Endothelial cell of umbilical vein (primary cell): ENCODE measurements around the gene MYH7. TPM values are rescaled to one million over a fixed set of nuclear protein-coding genes. Genes with fewer than 3 reads are reported as not detected.

Experiments used
- BruUV-seq: library from RNA; stranded (reverse); fragments of 400-500 nt; replicated peaks from 2 replicates; lab custom pipeline; 2021; lab: Mats Ljungman, UMichigan
- CTCF ChIA-PET: fragments of 300-600, 350-600 bp; sonication (Branson Sonifier 250); formaldehyde crosslinking; loops from one replicate; lab custom pipeline; 2021; ENCODE audit warnings: antibody characterized with exemption, inconsistent platforms; lab: Charles Lee
- POLR2A ChIA-PET: fragments of 300-600, 350-600 bp; sonication (Branson Sonifier 250); formaldehyde crosslinking; loops from one replicate; lab custom pipeline; 2021; ENCODE audit warnings: antibody characterized with exemption, inconsistent platforms; lab: Charles Lee
- DNase-seq: peaks from one replicate; pipeline ENCODE4 v3.0.0-alpha.2; 2011; ENCODE audit warnings: low read depth, low spot score
- FAIRE-seq: peaks from 2 replicates; lab custom pipeline; 2011; peaks lifted over from hg19 to GRCh38; lab: Jason Lieb, UNC
- H2AFZ ChIP-seq: 2 replicates; pipeline ENCODE4 v1.6.0; 2012; ENCODE audit warnings: low read depth, low read length, control low read depth, inconsistent platforms
- H3K27ac ChIP-seq: 2 replicates; pipeline ENCODE4 v1.5.1; 2011; ENCODE audit warnings: low read depth, mild to moderate bottlenecking, control low read depth, low read length, moderate library complexity; ENCODE audit not compliant: insufficient read depth
- H3K27me3 ChIP-seq, 2 experiments: 2 replicates each; pipeline versions ENCODE4 v1.6.0 to v1.6.1; 2011; ENCODE audit warnings: low read length in 2 of 2, mixed read lengths in 1 of 2; ENCODE audit not compliant: control insufficient read depth in 2 of 2, insufficient read depth in 2 of 2
- H3K36me3 ChIP-seq, 2 experiments: 2 replicates in 1 of 2; 3 replicates in 1 of 2; pipeline ENCODE4 v1.5.1; 2011; ENCODE audit warnings: low read length in 2 of 2, mild to moderate bottlenecking in 1 of 2, moderate library complexity in 1 of 2; ENCODE audit not compliant: control insufficient read depth in 2 of 2, insufficient read depth in 2 of 2; ENCODE audit errors: extremely low read depth in 1 of 2
- H3K4me1 ChIP-seq: 3 replicates; pipeline ENCODE4 v1.5.1; 2011; ENCODE audit warnings: mild to moderate bottlenecking, low read length; ENCODE audit not compliant: control insufficient read depth, insufficient read depth; ENCODE audit errors: extremely low read depth
- H3K4me2 ChIP-seq: 2 replicates; pipeline ENCODE4 v1.6.1; 2011; ENCODE audit warnings: low read length, control low read depth, mixed read lengths; ENCODE audit not compliant: insufficient read depth
- H3K4me3 ChIP-seq, 3 experiments: fragments of 200-600 bp in 1 of 3; sonication (generic), shearing (Covaris generic) in 1 of 3; replicated peaks in 1 of 3; 2 replicates each; pipeline ENCODE4 v1.5.1; 2011 to 2016; ENCODE audit warnings: control low read depth in 3 of 3, low read length in 3 of 3, mild to moderate bottlenecking in 2 of 3, inconsistent platforms in 1 of 3, low read depth in 1 of 3, moderate library complexity in 1 of 3; ENCODE audit not compliant: insufficient read depth in 1 of 3
- H3K79me2 ChIP-seq: 2 replicates; pipeline ENCODE4 v1.6.0; 2012; ENCODE audit warnings: low read length, inconsistent platforms; ENCODE audit not compliant: control insufficient read depth, insufficient read depth
- H3K9ac ChIP-seq: replicated peaks from 2 replicates; pipeline ENCODE3; 2011; ENCODE audit warnings: low read length, control low read depth; ENCODE audit not compliant: insufficient read depth; ENCODE audit errors: extremely low read depth
- H3K9me1 ChIP-seq: replicated peaks from 3 replicates; pipeline ENCODE4 v1.6.0; 2011; ENCODE audit warnings: mild to moderate bottlenecking, low read length; ENCODE audit not compliant: control insufficient read depth, insufficient read depth; ENCODE audit errors: extremely low read depth
- H3K9me3 ChIP-seq: replicated peaks from 2 replicates; pipeline ENCODE4 v1.5.1; 2012; ENCODE audit warnings: low read length, inconsistent platforms; ENCODE audit not compliant: control insufficient read depth, insufficient read depth
- H4K20me1 ChIP-seq: replicated peaks from 2 replicates; pipeline ENCODE3; 2011; ENCODE audit warnings: mild to moderate bottlenecking, low read length; ENCODE audit not compliant: control insufficient read depth, insufficient read depth; ENCODE audit errors: extremely low read depth
- EZH2 ChIP-seq: IDR thresholded peaks from 2 replicates; pipeline ENCODE4 v1.6.1; 2012; ENCODE audit warnings: borderline replicate concordance, low read depth, mild to moderate bottlenecking, moderate library complexity, low read length, inconsistent platforms; ENCODE audit not compliant: severe bottlenecking
- JUN ChIP-seq: IDR thresholded peaks from 2 replicates; pipeline ENCODE4 v1.6.1; 2011; ENCODE audit warnings: borderline replicate concordance, low read depth; ENCODE audit not compliant: insufficient read length, insufficient read depth
- MYC ChIP-seq: IDR thresholded peaks from one replicate; pipeline ENCODE4 v1.6.1; 2011; ENCODE audit warnings: mild to moderate bottlenecking, low read depth, low read length
- POLR2A ChIP-seq: IDR thresholded peaks from 2 replicates; pipeline ENCODE4 v1.6.1; 2012; ENCODE audit warnings: low read depth, mild to moderate bottlenecking, control low read depth, low read length
- POLR2AphosphoS5 ChIP-seq: IDR thresholded peaks from 2 replicates; pipeline ENCODE4 v1.6.1; 2012; ENCODE audit warnings: low read depth, mild to moderate bottlenecking, control low read depth, low read length, moderate library complexity; ENCODE audit not compliant: insufficient read depth
- dilution Hi-C: fragments of 300-500 bp; cut with MboI; formaldehyde crosslinking; loops from one replicate; pipeline ENCODE4 v1.15.0; 2019; ENCODE audit warnings: low sequenced_read_pairs; ENCODE audit not compliant: extremely low pct_ligation_motif_present
- intact Hi-C: fragments of 100-400 bp; cut with micrococcal nuclease; formaldehyde crosslinking; loops from one replicate; pipeline ENCODE4 v1.10.0; 2022
- polyA plus RNA-seq, 4 experiments: library from polyadenylated mRNA; depleted of rRNA in 3 of 4; stranded (reverse) in 3 of 4; unstranded in 1 of 4; fragments of >200 nt; gene quantifications; 2 replicates each; pipeline versions ENCODE4 v1.2.1 to v1.2.3, GENCODE V29; 2011 to 2012; ENCODE audit warnings: missing spikeins in 1 of 4
- total RNA-seq: library from RNA; stranded (reverse); gene quantifications from 2 replicates; pipeline ENCODE4 v1.2.3, GENCODE V29; 2021
- TF ChIP-seq, protein P1 (sequence below): IDR thresholded peaks from 2 replicates; pipeline ENCODE4 v1.6.1; 2011; ENCODE audit not compliant: insufficient read depth, insufficient read length
- TF ChIP-seq, protein P2 (sequence below), 2 donors: IDR thresholded peaks; 1 replicate in 1 of 2; 2 replicates in 1 of 2; pipeline ENCODE4 v1.5.1; 2011; ENCODE audit warnings: low read length in 2 of 2, mild to moderate bottlenecking in 2 of 2, moderate library complexity in 2 of 2, control low read depth in 1 of 2, inconsistent platforms in 1 of 2, low read depth in 1 of 2; ENCODE audit not compliant: insufficient read depth in 1 of 2; ENCODE audit errors: extremely low read depth in 1 of 2

Gene MYH7
- total and polyA plus RNA-seq, 2 donors (not counting 3 experiments of a cell fraction or from before 2014, with no cell fraction given), result not detected

GRCh38 chr14:23468704-23469126 lies 33.3 kb upstream of the MYH7 start:
- dilution Hi-C loops, result no loop called here
- ChIA-PET POLR2A (no interaction called here), CTCF (interaction anchor here (0.8 kb wide), 1 partner anchor 10 kb away, joined by 5 read pairs; no protein-coding TSS in a partner anchor)
- FAIRE-seq (peak; percentile 40), DNase-seq (no peak)
- Histone ChIP-seq H3K79me2 (peaks cover 15% of the 10 kb centered on the region), H3K9me3 (no peaks in the 10 kb centered on the region), H3K4me3 (peak overlapping the region in 2 of 3 experiments; percentile 16 to 18), H4K20me1 (no peaks in the 10 kb centered on the region), H3K4me2 (peak overlapping the region; percentile 55), H3K9ac (no peak overlapping the region), H3K9me1 (no peaks in the 10 kb centered on the region), H3K36me3 (peaks cover 2 to 6% of the 10 kb centered on the region in 2 experiments), H2AFZ (peak overlapping the region; percentile 90), H3K27me3 (no peaks in the 10 kb centered on the region), H3K27ac (no peak overlapping the region), H3K4me1 (peaks cover 5% of the 10 kb centered on the region)
- TF ChIP-seq, protein P1, sequence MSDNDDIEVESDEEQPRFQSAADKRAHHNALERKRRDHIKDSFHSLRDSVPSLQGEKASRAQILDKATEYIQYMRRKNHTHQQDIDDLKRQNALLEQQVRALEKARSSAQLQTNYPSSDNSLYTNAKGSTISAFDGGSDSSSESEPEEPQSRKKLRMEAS, result no peak
- intact Hi-C loops, result loop anchor here (1.0 kb wide), 4 partner anchors 88 to 182 kb away; partner anchors contain the start of genes HOMEZ, PABPN1 and THTPA
- TSS peak; percentile 14 for BruUV-seq

GRCh38 chr14:23465261-23465660 lies 29.8 kb upstream of the MYH7 start:
- peaks cover 2% of the 10 kb centered on the region for H3K4me1 ChIP-seq
- H3K9ac ChIP-seq, result no peak overlapping the region
- intact Hi-C loops, result no loop called here
- no peak overlapping the region for H3K27ac ChIP-seq
- DNase-seq (no peak), FAIRE-seq (no peak)
- no peak overlapping the region for H3K4me2 ChIP-seq
- no peaks in the 10 kb centered on the region for H3K9me1 ChIP-seq
- no peaks in the 10 kb centered on the region for H3K27me3 ChIP-seq
- H4K20me1 ChIP-seq, result no peaks in the 10 kb centered on the region
- no peak overlapping the region for H2AFZ ChIP-seq
- BruUV-seq, result no TSS peak
- ChIA-PET POLR2A (no interaction called here), CTCF (interaction anchor here (1.2 kb wide), 1 partner anchor 11 kb away, joined by 3 read pairs; no protein-coding TSS in a partner anchor)
- H3K36me3 ChIP-seq, result no peaks in the 10 kb centered on the region
- H3K9me3 ChIP-seq, result no peaks in the 10 kb centered on the region
- H3K4me3 ChIP-seq, result no peak overlapping the region
- TF ChIP-seq POLR2A, result no peak
- TF ChIP-seq JUN, result no peak
- TF ChIP-seq POLR2AphosphoS5, result no peak
- TF ChIP-seq, protein P1, result no peak
- TF ChIP-seq EZH2, result no peak
- TF ChIP-seq, protein P2, sequence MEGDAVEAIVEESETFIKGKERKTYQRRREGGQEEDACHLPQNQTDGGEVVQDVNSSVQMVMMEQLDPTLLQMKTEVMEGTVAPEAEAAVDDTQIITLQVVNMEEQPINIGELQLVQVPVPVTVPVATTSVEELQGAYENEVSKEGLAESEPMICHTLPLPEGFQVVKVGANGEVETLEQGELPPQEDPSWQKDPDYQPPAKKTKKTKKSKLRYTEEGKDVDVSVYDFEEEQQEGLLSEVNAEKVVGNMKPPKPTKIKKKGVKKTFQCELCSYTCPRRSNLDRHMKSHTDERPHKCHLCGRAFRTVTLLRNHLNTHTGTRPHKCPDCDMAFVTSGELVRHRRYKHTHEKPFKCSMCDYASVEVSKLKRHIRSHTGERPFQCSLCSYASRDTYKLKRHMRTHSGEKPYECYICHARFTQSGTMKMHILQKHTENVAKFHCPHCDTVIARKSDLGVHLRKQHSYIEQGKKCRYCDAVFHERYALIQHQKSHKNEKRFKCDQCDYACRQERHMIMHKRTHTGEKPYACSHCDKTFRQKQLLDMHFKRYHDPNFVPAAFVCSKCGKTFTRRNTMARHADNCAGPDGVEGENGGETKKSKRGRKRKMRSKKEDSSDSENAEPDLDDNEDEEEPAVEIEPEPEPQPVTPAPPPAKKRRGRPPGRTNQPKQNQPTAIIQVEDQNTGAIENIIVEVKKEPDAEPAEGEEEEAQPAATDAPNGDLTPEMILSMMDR (IDR thresholded peaks at IDR 0.05; ENCODE audit: extremely low read depth in 1 of 2, insufficient read depth in 1 of 2, low read depth in 1 of 2, low read length in 2 of 2), result no peak
- TF ChIP-seq MYC, result no peak
- dilution Hi-C loops, result no loop called here
- H3K79me2 ChIP-seq, result peaks cover 7% of the 10 kb centered on the region
